ENCODE data around the gene INCA1. TPM values are rescaled to one million over a fixed set of nuclear protein-coding genes. Genes with fewer than 3 reads are reported as not detected.

Gene INCA1
- total and polyA plus RNA-seq, 7 donors, result 1.6 to 4.9 (median 3.8) TPM

DNA sequence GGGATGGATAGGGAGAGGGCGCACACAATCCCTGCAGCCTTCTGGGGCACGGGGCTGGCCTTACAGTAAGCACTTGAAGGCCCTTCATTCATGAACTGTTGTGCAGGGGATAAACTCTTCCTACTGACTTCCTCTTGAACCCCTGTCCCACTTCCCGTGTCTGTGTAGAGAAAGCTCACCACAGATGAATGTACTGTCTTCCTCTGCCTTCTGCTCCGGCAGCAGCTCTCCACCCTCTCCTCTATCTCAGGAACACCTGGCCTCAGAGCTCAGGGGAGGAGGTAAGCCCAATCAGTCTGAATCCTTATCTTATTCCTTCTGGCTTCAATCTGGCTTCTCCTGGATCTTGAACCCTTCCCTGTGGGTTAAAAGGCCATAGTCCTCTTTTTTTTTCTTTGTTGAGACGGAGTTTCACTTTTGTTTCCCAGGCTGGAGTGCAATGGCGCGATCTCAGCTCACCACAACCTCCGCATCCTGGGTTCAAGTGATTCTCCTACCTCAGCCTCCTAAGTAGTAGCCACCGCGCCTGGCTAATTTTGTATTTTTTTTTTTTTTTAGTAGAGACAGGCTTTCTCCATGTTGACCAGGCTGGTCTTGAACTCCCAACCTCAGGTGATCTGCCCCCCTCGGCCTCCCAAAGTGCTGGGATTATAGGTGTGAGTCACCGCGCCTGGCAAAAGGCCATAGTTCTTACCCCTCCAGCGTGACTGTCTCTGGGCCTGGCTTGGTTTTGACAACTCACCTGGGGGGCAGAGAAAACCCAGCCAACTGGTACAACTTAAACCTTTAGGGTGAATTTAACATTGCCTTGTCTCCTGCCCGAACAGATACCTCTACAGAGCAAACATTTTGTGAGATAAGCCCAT is 45.1 kb upstream of the INCA1 start:
- TF ChIP-seq CTCF (IDR thresholded peaks at IDR 0.05), result no peak
- no peaks in the 10 kb centered on the region for H3K36me3 ChIP-seq (ENCODE audit: insufficient read depth in 1 of 2, low read depth in 1 of 2)
- no peaks in the 10 kb centered on the region for H3K4me1 ChIP-seq
- DNase-seq (no peak), ATAC-seq (no peak)
- no peaks in the 10 kb centered on the region for H3K27me3 ChIP-seq (ENCODE audit: insufficient read depth in 3 of 3, low read length in 2 of 3)
- no peak overlapping the region for H3K27ac ChIP-seq
- no peak overlapping the region for H3K4me3 ChIP-seq
- intact Hi-C loops (cut with DNase I), result no loop called here
- WGBS, 3 donors, result 86 to 87% (median 86%) methylated on average over 15 of the region's 15 CpGs
- no peaks in the 10 kb centered on the region for H3K9me3 ChIP-seq

DNA sequence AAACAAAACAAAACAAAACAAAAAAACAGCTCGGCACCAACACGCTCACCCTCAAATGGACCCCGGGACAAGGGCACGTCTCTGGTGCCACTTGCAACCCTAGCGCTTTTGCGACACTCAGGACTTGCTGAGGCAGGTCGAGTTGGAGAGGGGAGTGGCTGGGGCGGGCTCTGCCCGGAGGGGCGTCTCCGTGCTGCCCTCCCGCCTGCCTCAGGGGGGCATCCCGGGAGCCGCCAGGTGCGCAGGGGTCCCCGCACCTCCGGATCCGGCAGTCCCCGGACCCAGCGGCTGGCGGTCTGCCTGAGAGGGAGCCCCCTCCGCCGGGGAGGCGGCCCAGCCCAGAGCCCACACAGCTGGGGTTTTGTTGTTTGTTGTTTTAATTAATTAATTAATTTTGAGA is 38.0 kb upstream of the INCA1 start, which contains the start of gene SLC52A1:
Gene SLC52A1 (minus strand): TSS at position 112 of the 400 bp plus-strand sequence. CDS start 820 bp downstream, outside the sequence.
- DNase-seq (no peak), ATAC-seq (peak in 1 of 4 donors; percentile 21)
- Histone ChIP-seq H3K4me1 (no peaks in the 10 kb centered on the region), H3K4me3 (peak within 1 kb of the TSS; percentile 23), H3K27me3 (ENCODE audit: insufficient read depth in 3 of 3, low read length in 2 of 3) (peaks cover 0 to 11% (median 0%) of the 10 kb centered on the region in 3 donors), H3K9me3 (no peaks in the 10 kb centered on the region), H3K27ac (no peak within 1 kb of the TSS), H3K36me3 (ENCODE audit: insufficient read depth in 1 of 2, low read depth in 1 of 2) (no peaks in the 10 kb centered on the region)
- TF ChIP-seq CTCF (IDR thresholded peaks at IDR 0.05), result no peak
- intact Hi-C loops (cut with DNase I), result no loop called here
- 6 to 7% (median 6%) methylated on average over 20 to 24 of the region's 24 CpGs for WGBS, 3 donors

DNA sequence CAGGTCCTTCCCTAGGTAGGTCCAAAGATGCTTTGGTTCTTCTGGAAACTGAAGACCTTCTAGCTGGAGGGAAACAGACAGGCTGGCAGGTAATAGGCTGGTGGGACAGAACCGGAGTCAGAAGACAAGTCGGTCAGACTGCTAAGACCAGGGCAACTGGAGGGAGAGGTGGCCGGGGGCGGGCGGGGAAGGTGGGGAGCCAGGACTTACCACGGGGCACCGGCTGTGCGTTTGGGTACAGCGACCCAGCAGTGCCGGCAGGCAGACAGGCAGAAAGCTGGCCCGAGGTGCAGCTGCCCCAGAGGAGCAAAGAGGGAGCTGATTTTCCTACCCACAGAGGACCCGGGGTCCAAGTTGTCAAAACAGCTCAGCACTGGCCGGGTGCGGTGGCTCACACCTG is 37.3 kb upstream of the INCA1 start:
- WGBS, 3 donors, result 67 to 80% (median 73%) methylated on average over 14 of the region's 14 CpGs
- no peak for DNase-seq
- no peak overlapping the region for H3K4me3 ChIP-seq
- no peaks in the 10 kb centered on the region for H3K4me1 ChIP-seq
- no peaks in the 10 kb centered on the region for H3K9me3 ChIP-seq
- H3K27me3 ChIP-seq (ENCODE audit: insufficient read depth in 3 of 3, low read length in 2 of 3), result peaks cover 0 to 11% (median 0%) of the 10 kb centered on the region in 3 donors
- no peak for TF ChIP-seq CTCF (IDR thresholded peaks at IDR 0.05)
- H3K36me3 ChIP-seq (ENCODE audit: insufficient read depth in 1 of 2, low read depth in 1 of 2), result no peaks in the 10 kb centered on the region
- intact Hi-C loops (cut with DNase I), result no loop called here
- H3K27ac ChIP-seq, result no peak overlapping the region
- no peak for ATAC-seq

- DNase-seq (no peak), ATAC-seq (peak in 1 of 4 donors; percentile 8)
- peaks cover 0 to 11% (median 0%) of the 10 kb centered on the region in 3 donors for H3K27me3 ChIP-seq (ENCODE audit: insufficient read depth in 3 of 3, low read length in 2 of 3)
- H3K36me3 ChIP-seq (ENCODE audit: insufficient read depth in 1 of 2, low read depth in 1 of 2), result no peaks in the 10 kb centered on the region
- intact Hi-C loops (cut with DNase I), result no loop called here
- no peaks in the 10 kb centered on the region for H3K9me3 ChIP-seq
- 91 to 94% (median 92%) methylated on average over 5 of the region's 5 CpGs for WGBS, 3 donors
- TF ChIP-seq CTCF (IDR thresholded peaks at IDR 0.05), result no peak
- H3K4me3 ChIP-seq, result no peak overlapping the region
- H3K27ac ChIP-seq, result no peak overlapping the region
- no peaks in the 10 kb centered on the region for H3K4me1 ChIP-seq
Measured at GRCh38 chr17:5034063-5034462, 36.7 kb upstream of the INCA1 start.
